Suprapubic skin (tissue), 4 donors: Measurements from ENCODE around the gene GGA1.

Source experiments
- POLR2A ChIP-seq, 2 donors: fragments of 450-650 bp; IDR thresholded peaks; one replicate each; pipeline ENCODE4 v1.6.1; 2017; ENCODE audit warnings: antibody characterized with exemption in 2 of 2, mild to moderate bottlenecking in 2 of 2, moderate library complexity in 2 of 2
- POLR2AphosphoS5 ChIP-seq, 3 donors: sonication (generic); formaldehyde crosslinking; IDR thresholded peaks; one replicate each; pipeline ENCODE4 v1.6.1; 2017; ENCODE audit warnings: antibody characterized with exemption in 3 of 3
- TF ChIP-seq, protein P1 (sequence below), 2 donors: fragments of 200-600 bp in 1 of 2; fragments of 450-650 bp in 1 of 2; sonication (generic) in 1 of 2; IDR thresholded peaks; one replicate each; pipeline ENCODE4 v1.5.1; 2016 to 2019; ENCODE audit warnings: antibody characterized with exemption in 2 of 2, mild to moderate bottlenecking in 1 of 2, moderate library complexity in 1 of 2

DNA sequence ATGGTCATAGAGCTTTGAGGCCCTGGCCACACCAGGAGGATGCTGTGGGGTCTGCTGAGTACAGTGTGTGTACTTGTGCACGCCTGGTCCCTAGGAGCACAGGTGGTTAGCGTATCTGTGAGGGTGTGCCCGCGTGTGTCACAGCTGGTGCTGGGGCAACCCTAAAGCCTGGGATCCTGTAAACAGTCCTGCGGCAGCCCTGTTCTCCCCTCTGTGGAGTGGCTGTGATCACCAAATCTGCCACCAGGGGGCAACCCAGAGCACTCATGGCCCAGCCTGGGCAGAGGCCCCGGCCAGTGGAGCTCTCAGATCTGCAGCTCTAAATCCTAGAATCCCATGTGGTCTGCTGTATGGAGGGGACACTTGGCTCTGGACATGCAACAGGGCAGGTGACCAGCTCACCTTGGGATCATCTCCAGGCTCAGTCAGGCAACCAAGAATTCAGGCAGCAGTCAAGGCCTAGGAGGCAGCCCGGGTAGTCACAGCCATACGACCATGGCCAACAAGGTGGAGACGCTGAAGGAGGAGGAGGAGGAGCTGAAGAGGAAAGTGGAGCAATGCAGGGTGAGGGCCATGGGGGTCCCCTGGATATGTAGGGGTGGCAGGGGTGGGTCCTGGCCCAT is 34.7 kb downstream of the GGA1 start:
- TF ChIP-seq, protein P1, sequence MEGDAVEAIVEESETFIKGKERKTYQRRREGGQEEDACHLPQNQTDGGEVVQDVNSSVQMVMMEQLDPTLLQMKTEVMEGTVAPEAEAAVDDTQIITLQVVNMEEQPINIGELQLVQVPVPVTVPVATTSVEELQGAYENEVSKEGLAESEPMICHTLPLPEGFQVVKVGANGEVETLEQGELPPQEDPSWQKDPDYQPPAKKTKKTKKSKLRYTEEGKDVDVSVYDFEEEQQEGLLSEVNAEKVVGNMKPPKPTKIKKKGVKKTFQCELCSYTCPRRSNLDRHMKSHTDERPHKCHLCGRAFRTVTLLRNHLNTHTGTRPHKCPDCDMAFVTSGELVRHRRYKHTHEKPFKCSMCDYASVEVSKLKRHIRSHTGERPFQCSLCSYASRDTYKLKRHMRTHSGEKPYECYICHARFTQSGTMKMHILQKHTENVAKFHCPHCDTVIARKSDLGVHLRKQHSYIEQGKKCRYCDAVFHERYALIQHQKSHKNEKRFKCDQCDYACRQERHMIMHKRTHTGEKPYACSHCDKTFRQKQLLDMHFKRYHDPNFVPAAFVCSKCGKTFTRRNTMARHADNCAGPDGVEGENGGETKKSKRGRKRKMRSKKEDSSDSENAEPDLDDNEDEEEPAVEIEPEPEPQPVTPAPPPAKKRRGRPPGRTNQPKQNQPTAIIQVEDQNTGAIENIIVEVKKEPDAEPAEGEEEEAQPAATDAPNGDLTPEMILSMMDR (IDR thresholded peaks at IDR 0.05) = peak; percentile 80 to 91
- TF ChIP-seq POLR2A (IDR thresholded peaks at IDR 0.05) (no peak), POLR2AphosphoS5 (IDR thresholded peaks at IDR 0.05) (no peak)
